ENCODE results near the gene HLF.

- no peak for TF ChIP-seq POLR2A (IDR thresholded peaks at IDR 0.05)
- TF ChIP-seq, protein P1, sequence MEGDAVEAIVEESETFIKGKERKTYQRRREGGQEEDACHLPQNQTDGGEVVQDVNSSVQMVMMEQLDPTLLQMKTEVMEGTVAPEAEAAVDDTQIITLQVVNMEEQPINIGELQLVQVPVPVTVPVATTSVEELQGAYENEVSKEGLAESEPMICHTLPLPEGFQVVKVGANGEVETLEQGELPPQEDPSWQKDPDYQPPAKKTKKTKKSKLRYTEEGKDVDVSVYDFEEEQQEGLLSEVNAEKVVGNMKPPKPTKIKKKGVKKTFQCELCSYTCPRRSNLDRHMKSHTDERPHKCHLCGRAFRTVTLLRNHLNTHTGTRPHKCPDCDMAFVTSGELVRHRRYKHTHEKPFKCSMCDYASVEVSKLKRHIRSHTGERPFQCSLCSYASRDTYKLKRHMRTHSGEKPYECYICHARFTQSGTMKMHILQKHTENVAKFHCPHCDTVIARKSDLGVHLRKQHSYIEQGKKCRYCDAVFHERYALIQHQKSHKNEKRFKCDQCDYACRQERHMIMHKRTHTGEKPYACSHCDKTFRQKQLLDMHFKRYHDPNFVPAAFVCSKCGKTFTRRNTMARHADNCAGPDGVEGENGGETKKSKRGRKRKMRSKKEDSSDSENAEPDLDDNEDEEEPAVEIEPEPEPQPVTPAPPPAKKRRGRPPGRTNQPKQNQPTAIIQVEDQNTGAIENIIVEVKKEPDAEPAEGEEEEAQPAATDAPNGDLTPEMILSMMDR (IDR thresholded peaks at IDR 0.05): no peak
- no peak for TF ChIP-seq POLR2AphosphoS5 (IDR thresholded peaks at IDR 0.05)
Observed at GRCh38 chr17:55311767-55312375, 47.1 kb downstream of the HLF start.
